HPDE6-E6E7 (cell line): Measurements from ENCODE around the gene ORM1.

Source experiments
- DNase-seq: peaks from one replicate; pipeline ENCODE4 v3.0.0; 2011; ENCODE audit warnings: missing footprints; ENCODE audit errors: extremely low spot score

ORM1 gene

DNA sequence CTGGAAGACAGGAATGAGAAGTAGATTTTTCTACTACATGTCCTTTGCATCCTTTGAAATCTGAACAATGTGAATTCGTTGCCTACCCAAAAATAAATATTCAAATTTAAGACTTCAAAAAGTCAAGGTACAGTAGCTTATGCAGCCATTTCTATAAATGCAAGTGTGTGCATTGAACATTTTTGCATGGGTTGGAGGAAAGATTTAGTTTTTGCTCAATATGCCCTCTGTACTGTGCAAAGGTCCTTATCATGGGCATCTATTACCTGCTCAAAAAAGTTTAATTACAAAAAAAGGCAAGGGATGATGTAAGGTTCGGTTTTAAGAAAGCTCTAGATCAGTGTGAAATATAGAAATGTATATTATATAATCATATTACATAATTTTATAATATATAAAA is 42.3 kb downstream of the ORM1 start:
- no peak for DNase-seq

DNA sequence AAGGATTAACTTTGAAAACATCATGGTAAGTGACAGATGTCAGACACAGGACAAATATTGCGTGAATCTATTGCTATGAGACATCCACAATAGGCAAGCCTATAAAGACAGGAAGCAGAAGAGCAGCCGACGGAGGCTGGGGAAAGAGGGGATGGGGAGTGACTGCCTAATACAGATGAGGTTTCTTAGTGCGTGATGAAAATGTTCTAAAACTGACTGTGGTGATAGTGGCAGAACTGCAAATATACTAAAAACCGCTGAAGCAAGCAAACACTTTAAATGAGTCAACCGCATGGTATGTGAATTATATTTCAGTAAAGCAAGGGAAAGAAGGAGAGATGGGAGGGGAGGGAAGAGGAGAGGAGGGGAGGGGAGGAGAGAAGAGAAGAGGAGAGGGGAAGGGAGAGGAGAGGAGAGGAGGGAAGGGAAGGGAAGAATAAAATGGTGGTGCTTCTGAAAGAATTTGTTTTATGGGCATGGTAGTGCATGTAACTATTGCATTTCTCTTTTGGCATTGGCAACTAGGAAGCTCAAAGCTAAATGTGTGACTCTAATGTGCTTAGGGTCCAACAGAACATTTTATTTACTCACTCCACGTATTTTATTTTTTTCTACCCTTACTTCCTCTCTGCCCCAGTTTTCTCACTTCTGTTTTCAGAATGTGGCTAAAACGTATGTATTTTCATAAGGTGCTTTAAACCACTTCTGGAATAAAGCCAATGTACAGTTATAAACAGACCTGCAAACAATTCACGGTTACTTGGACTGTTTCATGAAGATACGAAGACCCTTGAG is 43.6 kb downstream of the ORM1 start:
- DNase-seq = no peak

DNA sequence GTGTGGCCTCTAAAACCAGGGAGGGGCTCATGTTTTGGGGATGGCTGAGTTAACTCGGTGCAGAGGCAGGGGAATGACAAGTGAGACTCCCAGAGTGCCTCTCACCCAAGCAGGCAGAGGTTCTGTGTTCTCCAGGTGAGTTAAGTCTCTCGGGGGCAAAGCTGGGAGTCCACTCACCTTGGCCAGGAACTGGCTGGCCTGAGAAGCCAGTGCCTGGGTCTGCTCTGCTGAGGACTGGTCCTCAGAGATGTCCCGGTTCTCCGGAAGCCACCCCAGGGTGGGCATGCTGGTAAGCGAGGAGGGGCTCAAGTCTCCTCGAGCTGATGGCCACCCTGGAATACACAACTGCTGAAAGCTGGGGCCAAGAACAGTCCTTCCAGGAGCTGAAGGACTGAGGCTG is 44.5 kb downstream of the ORM1 start:
- no peak for DNase-seq

DNA sequence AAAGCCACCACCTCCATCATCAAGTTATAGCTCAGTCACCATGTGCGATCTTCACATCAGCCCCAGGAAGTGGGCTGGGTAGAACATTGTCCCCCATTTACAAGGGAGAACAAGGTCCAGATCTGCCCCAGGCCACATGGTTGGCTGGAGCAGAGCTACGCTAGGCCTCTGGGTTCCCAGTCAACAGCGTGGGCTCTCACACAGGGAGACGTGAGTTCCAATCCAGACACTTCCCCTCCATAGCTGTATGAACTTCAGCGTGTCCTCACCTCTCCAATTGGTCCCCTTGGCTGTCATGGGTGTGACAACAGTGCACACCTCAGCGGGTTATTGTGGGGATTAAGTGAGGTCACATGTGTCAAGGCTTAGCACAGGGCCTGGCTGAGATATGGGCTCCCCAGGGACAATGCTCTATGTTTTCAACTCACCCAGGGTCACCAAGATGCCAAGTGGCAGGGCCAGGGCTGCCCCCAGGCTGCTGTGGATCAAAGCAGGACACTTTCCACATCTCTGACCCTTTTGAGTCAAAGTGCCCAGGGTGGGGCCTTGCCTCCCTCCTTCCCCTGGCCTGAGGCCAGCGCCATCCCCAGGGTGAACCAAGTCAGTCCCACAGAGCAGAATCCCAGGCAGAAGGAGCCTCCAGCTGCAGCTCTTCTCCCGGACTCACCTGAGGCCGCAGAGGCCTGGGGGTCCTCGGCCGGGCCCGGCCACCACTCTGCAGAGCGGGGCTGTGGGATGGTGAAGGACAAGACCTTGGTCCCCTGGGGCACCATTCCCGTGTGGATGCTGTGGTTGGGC is 45.1 kb downstream of the ORM1 start:
- DNase-seq = no peak

DNA sequence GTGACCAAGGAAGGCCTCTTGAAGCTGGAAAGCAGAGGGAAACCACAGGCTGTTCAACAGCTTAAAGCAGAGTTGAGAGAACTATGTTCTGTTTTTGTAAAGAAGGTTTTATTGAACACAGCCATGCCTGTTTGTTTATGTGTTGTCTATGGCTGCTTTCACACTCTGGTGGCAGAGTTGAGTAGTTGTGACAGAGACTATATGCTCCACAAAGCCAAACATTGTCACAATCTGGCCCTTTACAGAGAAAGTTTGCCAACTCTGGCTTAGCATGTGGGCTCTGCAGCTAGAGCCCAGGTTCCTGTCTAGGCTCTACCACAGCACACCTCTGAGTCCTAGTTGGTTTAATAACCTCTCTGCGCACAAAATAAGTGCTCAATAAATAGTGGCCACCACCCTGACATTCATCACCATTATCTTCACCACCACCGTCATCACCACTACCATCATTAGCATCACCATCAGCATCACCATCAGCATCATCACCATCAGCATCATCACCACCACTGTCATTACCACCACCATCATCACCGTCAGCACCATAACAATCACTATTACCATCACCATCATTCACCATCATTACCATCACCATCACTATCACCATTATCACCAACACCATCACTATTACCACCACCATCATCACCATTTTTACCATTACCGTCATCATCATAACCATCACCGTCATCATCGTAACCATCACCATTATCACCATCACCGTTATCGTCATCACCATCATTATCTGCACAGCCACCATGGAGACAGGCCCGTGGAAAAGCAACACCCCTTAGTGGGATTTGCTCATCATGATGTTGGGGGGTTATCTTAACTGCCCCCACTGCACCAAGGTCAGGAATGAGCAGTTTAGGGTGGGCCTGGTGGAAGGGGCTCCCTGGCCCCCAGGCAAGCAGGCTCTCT is 46.6 kb downstream of the ORM1 start:
- no peak for DNase-seq

DNA sequence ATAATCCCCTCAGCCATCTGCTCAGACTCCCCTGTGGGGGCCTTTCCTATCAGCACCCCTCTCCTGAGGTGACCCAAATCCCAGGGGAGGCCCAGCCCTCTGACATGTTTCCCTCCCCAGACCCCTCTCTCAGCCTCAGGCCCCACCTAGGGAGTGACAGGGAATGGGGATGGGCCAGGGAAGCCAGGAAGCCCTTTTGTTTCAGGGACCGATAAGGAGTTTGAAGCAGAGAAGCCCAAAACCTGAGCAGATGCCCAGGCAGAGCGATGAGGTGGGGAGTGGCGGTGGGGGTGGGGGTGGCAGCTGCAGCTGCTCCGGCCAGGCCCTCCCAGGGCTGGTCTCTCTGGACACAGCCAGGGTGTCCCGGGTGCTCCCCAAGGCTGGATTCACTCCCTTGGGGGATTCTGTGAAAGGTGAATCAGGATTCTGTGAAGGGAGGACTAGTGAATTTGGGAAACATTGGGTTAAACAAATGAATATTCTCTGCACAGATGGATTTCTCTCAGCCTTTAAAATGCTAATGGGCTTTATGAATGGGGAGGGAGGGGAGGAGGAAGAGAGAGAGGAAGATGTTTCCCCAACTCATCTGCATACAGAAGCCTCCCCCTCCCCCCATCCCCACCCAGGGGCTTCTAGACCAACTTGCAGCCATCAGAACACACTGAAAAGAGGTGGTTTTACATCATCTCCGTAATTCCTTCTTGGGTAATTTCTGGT is 47.5 kb downstream of the ORM1 start:
- no peak for DNase-seq

DNA sequence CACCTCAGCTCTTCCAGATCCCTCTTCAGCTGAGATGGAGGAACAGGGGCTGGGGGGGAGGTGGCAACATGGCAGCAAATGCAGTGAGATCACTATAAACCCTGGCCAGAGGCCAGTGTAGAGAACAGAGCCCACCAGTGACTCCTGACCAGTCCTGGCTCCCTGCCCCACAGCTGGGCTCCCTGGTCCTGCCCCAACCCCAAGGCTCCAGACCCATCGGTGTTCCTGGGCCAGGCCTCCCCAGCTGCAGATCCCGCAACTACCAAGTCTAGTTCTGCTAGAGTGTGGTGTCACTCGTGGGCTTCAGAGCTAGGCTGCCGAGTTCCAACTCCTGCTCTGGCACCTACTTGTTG is 48.0 kb downstream of the ORM1 start:
- no peak for DNase-seq

DNA sequence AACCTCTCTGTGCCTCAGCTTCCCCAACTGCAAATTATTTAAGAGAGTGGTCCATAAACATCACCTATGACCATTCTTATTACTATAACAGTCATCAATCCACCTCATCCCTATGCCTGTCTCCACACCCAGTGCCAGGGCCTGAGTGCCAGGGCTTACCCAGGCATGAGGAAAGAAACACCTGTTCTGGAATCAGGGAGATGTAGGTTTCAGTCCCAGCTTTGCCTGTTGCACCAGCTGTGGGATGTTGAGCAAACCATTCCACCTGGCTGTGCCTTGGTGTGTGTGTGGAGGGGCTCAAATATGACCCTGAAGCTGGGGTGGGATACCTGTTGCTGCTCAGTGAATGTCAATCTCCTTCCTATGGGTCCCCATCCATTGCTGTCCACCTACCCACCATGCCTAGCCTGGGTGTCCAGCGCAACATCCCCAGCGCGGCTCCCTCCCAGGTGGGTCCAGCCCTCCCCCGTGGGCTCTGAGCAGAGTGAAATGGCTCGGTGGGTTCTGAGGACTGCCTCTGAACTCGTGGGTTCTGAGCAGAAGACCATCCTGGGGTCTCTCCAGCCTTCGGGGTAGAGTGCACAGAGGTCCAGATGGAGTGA is 48.5 kb downstream of the ORM1 start:
- DNase-seq = no peak

DNA sequence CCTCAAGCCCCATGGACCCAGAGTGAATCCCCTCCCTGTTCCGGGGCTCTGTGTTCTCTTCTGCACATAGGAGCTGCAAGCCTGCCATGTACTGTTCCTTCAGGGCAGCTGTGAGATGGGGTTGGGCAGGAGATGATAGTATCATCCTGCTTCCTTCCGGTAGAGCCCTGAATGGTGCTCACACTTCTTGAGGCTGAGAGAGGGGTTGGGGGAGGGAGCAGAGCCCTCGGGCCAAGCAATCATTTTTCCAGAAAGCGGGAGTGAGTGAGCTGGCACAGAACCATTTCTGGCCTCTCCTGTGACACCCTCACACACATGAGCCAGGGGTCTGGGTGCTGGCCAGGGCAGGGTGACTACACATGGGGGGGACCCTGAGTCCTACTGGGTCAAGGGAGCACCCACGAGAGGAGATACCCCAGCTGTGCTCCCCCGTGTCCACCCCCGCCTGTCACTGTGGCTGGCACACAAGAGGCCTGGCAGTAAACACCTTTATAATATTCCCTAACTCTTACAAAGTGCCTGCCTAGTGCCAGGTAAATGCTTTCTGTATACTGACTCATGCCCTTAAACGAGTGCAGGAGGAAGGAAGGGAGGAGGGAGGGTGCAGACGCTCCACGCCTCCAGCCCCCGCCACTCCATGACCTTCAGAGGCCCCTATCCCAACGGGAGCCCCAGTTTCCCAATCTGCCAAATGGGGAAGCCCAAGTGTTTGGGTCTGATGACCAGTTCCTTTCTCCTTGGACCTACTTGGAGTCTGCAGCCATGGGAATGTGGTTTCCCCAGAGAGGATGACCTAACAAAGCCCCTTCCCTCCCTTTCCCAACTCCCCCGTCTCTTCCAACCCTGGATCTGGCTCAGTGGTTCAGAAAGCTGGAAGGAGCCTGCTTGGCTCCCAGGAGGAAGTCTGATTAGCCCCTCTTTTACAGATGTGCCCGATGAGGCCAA is 49.3 kb downstream of the ORM1 start:
- peak; percentile 33 for DNase-seq

DNA sequence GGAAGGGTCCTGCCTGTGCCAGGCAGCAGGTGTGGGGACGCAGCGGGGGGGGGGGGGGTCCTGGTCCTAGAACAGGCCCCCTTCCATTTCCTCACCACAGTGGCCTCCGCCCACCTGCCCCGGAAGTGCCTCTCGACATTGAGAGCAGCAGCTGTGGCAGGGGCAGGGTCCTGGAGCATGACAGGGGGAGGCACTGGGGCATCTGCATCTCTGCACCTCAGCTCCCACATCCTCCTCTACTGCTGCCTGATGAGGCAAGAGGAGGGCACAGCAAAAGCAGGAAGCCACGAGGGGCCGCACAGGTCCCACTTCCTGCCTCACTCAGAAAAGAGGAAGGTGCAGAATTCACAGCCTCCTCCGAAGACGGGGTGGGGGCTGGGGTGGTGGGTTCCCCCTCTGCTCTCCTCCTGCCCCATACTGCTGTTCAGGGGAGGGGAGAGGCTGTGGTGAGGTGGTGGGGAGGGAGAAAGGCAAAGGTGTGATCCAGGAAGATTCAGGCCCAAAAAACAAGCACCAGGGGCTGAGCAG is 50.1 kb downstream of the ORM1 start:
- DNase-seq = no peak

DNA sequence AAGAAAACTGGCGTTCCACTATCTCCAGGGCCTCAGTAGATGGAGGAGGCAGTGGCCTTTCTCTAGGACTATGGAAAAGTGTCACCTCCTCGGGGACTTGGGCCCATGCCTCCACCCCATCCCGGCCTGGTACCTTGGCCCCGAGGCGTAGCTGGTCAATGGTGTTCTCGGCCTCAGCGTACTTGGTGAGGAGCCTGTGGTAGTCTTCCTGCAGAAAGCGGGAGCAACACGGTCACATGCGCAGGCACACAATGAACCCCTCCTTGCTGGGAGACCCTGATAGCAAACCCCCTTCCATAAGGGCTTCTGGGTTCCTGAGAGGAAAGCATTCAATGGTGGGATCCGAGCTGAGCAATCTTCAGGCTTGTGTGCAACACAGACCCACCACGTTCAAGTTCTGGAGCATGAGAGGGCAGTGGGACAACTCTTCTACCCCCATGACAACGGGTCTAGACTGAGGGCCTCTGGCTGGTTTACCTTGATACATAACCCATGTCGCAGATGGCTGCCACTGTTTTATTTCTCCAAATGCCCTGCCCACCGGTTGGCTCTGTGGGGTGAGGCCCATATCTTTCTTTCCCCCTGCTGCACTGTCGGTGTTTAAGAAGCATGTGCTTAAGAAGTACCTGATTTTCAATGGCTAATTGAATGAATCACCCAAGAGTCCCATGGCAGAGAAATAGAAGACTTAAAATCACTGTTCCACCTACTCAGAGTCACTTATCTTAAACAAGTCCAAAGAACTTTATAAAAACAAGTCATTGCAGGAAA is 51.2 kb downstream of the ORM1 start:
- DNase-seq = no peak

DNA sequence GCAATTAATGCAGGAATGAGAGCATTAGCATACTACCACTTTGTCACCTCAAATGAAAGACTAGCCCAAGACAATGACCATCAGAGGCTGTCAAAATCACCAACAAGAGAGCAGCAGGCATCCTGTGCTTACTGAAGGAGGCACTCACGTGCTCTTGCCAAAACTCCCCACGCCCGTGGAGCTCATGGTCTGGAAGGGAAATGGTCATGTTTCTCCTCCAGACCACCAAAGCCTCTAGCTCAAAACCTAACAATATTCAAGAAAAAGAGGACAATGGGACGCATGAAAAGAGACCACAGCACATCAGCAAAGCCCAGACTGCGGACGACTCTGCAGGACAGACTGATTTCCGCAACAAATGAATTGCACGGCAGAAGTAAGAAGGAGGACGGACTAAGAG is 52.0 kb downstream of the ORM1 start:
- DNase-seq = no peak

DNA sequence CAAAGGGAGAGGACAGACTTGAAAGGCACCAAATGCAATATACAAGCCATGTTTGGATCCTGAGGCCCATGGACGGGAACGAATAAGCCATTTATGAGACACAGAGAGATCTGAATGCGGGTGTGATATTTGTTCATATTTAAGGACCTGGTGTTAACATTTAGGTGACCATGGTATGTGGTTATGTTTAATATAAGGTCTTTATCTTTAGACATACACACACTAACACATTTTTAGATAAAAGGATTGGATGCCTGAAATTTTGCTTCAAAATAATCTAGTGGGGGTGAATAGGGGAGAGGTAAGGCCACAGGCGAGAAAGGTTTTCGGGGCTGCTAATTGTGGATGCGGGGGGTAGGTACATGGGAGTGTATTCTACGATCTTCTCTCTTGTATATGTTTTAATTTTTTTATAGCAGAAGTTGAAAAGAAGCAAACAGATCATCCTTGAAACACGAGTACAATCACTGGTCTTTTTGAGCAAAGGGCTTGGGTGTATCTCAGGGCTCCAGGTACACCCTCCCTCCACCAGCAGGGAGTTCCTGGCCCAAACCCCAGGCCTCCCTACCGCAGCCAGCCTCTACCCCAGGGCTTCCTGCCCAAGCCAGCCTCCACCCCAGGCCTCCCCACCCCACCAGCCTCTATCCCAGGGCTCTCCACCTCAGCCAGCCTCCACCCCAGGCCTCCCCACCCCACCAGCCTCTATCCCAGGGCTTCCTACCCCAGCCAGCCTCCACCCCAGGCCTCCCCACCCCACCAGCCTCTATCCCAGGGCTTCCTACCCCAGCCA is 52.7 kb downstream of the ORM1 start:
- DNase-seq = no peak
